Measurements from ENCODE around the gene TBCB.
"Not testable (repeated sequence)": the region's sequence is repeated elsewhere in the genome, so short reads cannot be mapped to it uniquely, and the experiment has no call there.

The TBCB gene

GRCh38 chr19:36173846-36174245, 58.6 kb downstream of the TBCB start:
- not testable (repeated sequence) for DNase-seq (ENCODE audit: low spot score)
